ENCODE measurements around the gene YAF2. TPM values are rescaled to one million over a fixed set of nuclear protein-coding genes. Genes with fewer than 3 reads are reported as not detected.
A peak's percentile ranks its signal among the peaks of the same experiment; 100 is the strongest.

The YAF2 gene
- total RNA-seq, 3 donors from 2014 or later = 19.0 to 37.8 (median 22.2) TPM

GRCh38 chr12:42145197-42145549 is 92.9 kb downstream of the YAF2 start:
- intact Hi-C loops (cut with DNase I, micrococcal nuclease) = loop anchor here (10.0 kb wide), 1 partner anchor 180 kb away; the partner anchor contains the start of genes PPHLN1 (in 2 of the 2) and ZCRB1 (in 2 of the 2)
- no peaks in the 10 kb centered on the region for H3K36me3 ChIP-seq (ENCODE audit: low read depth)
- ATAC-seq = peak; percentile 0
- no peaks in the 10 kb centered on the region for H3K9me3 ChIP-seq
- TF ChIP-seq CTCF (IDR thresholded peaks at IDR 0.05) = no peak
- peak overlapping the region; percentile 58 for H3K4me3 ChIP-seq
- DNase-seq = peak in 1 of 3 donors; percentile 35
- H3K4me1 ChIP-seq (ENCODE audit: low read depth) = peaks cover 8% of the 10 kb centered on the region

GRCh38 chr12:42144408-42145196 is 93.4 kb downstream of the YAF2 start, which contains the start of gene GXYLT1:
TSS of gene GXYLT1 (minus strand) at chr12:42144874. CDS start at chr12:42144646, 228 bp downstream.
- intact Hi-C loops (cut with DNase I, micrococcal nuclease) = loop anchor here (10.0 kb wide), 1 partner anchor 180 kb away; the partner anchor contains the start of genes PPHLN1 (in 2 of the 2) and ZCRB1 (in 2 of the 2)

DNA sequence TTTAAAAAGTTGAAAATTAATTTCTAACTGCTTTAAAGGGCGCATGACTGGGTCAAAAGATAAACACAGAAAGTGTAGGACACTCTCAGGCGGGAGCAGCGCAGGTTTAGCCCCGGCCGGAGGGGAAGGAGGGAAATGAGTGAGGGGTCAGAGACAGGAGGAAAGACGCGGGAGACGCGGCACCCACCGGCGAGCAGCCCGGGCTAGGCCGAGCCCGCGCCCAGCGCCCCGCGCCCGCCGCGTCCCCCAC is 94.0 kb downstream of the YAF2 start:
- DNase-seq (no peak), ATAC-seq (no peak)
- intact Hi-C loops (cut with DNase I, micrococcal nuclease) = loop anchor here (10.0 kb wide), 1 partner anchor 181 kb away; the partner anchor contains the start of genes PPHLN1 (in 2 of the 2) and ZCRB1 (in 2 of the 2)
- no peak for TF ChIP-seq CTCF (IDR thresholded peaks at IDR 0.05)
- Histone ChIP-seq H3K4me1 (ENCODE audit: low read depth) (peaks cover 8% of the 10 kb centered on the region), H3K9me3 (no peaks in the 10 kb centered on the region), H3K4me3 (peak overlapping the region; percentile 58), H3K36me3 (ENCODE audit: low read depth) (no peaks in the 10 kb centered on the region)

More at GRCh38 chr12:42144408-42145196, 93.4 kb downstream of the YAF2 start, which contains the start of gene GXYLT1:
- DNase-seq = peak; percentile 92 to 97 (median 95)
- Histone ChIP-seq H3K4me1 (ENCODE audit: low read depth) (peaks cover 8% of the 10 kb centered on the region), H3K4me3 (peak within 1 kb of the TSS; percentile 58), H3K36me3 (ENCODE audit: low read depth) (no peaks in the 10 kb centered on the region), H3K9me3 (no peaks in the 10 kb centered on the region)
- ATAC-seq = peak; percentile 98
- TF ChIP-seq CTCF (IDR thresholded peaks at IDR 0.05) = no peak

GRCh38 chr12:42143452-42144157 is 94.4 kb downstream of the YAF2 start:
- H3K36me3 ChIP-seq (ENCODE audit: low read depth) = no peaks in the 10 kb centered on the region

More at GRCh38 chr12:42143452-42144157, 94.4 kb downstream of the YAF2 start:
- intact Hi-C loops (cut with DNase I, micrococcal nuclease) = loop anchor here (10.0 kb wide), 1 partner anchor 181 kb away; the partner anchor contains the start of genes PPHLN1 (in 2 of the 2) and ZCRB1 (in 2 of the 2)
- ATAC-seq = no peak
- no peaks in the 10 kb centered on the region for H3K9me3 ChIP-seq
- TF ChIP-seq CTCF (IDR thresholded peaks at IDR 0.05) = no peak
- H3K4me1 ChIP-seq (ENCODE audit: low read depth) = peaks cover 8% of the 10 kb centered on the region
- H3K4me3 ChIP-seq = peak overlapping the region; percentile 58
- DNase-seq = peak in 1 of 3 donors; percentile 21
